Esophagus muscularis mucosa (tissue), 4 donors: Measurements from ENCODE around the gene CDK5R1.

Experiments used
- EP300 ChIP-seq: sonication (generic); formaldehyde crosslinking; IDR thresholded peaks from one replicate; pipeline ENCODE4 v1.6.1; 2017; ENCODE audit warnings: antibody characterized with exemption
- POLR2AphosphoS5 ChIP-seq, 2 donors: sonication (generic); formaldehyde crosslinking; IDR thresholded peaks; one replicate each; pipeline ENCODE4 v1.6.1; 2017; ENCODE audit warnings: antibody characterized with exemption in 2 of 2
- TF ChIP-seq, protein P1 (sequence below), 3 experiments: fragments of 200-600 bp in 2 of 3; fragments of 450-650 bp in 1 of 3; sonication (generic) in 2 of 3; IDR thresholded peaks; one replicate each; pipeline ENCODE4 v1.5.1; 2017 to 2019; ENCODE audit warnings: antibody characterized with exemption in 3 of 3, mild to moderate bottlenecking in 2 of 3, moderate library complexity in 1 of 3

- no peak for TF ChIP-seq POLR2AphosphoS5 (IDR thresholded peaks at IDR 0.05)
- TF ChIP-seq, protein P1, sequence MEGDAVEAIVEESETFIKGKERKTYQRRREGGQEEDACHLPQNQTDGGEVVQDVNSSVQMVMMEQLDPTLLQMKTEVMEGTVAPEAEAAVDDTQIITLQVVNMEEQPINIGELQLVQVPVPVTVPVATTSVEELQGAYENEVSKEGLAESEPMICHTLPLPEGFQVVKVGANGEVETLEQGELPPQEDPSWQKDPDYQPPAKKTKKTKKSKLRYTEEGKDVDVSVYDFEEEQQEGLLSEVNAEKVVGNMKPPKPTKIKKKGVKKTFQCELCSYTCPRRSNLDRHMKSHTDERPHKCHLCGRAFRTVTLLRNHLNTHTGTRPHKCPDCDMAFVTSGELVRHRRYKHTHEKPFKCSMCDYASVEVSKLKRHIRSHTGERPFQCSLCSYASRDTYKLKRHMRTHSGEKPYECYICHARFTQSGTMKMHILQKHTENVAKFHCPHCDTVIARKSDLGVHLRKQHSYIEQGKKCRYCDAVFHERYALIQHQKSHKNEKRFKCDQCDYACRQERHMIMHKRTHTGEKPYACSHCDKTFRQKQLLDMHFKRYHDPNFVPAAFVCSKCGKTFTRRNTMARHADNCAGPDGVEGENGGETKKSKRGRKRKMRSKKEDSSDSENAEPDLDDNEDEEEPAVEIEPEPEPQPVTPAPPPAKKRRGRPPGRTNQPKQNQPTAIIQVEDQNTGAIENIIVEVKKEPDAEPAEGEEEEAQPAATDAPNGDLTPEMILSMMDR (IDR thresholded peaks at IDR 0.05) = no peak
- no peak for TF ChIP-seq EP300
Measured at GRCh38 chr17:32496395-32497073, 9.7 kb downstream of the CDK5R1 start.
